ENCODE measurements around the gene GNPAT.

The GNPAT gene

DNA sequence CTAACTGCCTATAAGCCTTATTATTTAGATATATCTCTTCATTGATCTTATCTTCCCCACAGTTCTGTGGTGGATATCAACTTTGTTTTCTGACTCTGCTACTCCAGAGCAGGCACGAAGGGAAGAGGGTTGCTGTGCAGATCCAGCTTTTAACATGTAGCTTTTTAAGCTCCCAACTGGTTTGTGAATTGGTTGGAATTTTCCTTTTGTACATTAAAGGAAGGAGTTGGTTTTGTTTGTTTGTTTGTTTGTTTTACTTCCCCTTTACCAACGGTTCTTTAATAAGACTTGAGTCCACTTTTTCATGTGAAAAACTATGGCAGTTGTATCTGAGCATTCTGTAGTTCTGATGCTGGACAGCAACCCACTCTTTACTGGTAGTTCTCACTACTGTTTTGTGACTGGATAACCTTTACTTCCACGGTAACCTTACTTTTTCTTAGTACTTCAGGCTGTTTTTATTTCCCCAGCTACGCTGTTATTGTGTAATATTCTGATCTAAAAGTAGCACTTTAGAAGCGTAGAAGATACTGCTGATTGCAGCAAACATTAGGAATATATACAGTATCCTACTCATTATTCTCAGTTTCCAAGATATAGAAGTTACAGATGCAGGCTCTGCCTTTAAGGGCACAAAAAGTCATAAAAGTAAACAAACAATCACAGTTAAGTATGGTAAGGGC, 1.6 kb downstream of the GNPAT start:
- DNase-seq (ENCODE audit: low read depth, low spot score), result no peak
- TF ChIP-seq CTCF (IDR thresholded peaks at IDR 0.05; ENCODE audit: low read depth, low read length), result no peak
- in situ Hi-C loops (cut with HindIII; ENCODE audit: low sequenced_read_pairs), result no loop called here
- peak overlapping the region; percentile 93 for H3K4me3 ChIP-seq (ENCODE audit: low read depth, low read length)

DNA sequence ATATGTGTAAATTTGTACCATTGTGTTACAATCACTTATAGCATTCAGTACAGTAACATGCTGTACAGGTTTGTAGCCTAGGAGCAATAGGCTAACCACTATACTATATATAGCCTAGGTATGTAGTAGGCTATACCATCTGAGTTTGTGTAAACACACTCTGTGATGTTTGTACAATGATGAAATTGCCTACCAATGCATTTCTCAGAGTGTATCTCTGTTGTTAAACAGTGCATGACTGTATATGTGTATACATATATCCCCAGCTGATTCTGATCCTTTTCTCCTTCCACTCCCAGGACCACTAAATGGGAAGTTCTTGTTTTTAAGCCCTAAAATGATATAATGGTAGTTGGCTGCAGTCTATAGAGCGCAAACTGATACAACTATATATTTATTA, 7.8 kb downstream of the GNPAT start:
- in situ Hi-C loops (cut with HindIII; ENCODE audit: low sequenced_read_pairs), result no loop called here
- no peak for DNase-seq (ENCODE audit: low read depth, low spot score)
- no peak overlapping the region for H3K4me3 ChIP-seq (ENCODE audit: low read depth, low read length)
- TF ChIP-seq CTCF (IDR thresholded peaks at IDR 0.05; ENCODE audit: low read depth, low read length), result no peak

- no peak for TF ChIP-seq CTCF (IDR thresholded peaks at IDR 0.05; ENCODE audit: low read depth, low read length)
- in situ Hi-C loops (cut with HindIII; ENCODE audit: low sequenced_read_pairs), result no loop called here
- DNase-seq (ENCODE audit: low read depth, low spot score), result no peak
- no peak overlapping the region for H3K4me3 ChIP-seq (ENCODE audit: low read depth, low read length)
These were observed 11.3 kb downstream of the GNPAT start for GRCh38 chr1:231252336-231252735.

- TF ChIP-seq CTCF (IDR thresholded peaks at IDR 0.05; ENCODE audit: low read depth, low read length), result no peak
- in situ Hi-C loops (cut with HindIII; ENCODE audit: low sequenced_read_pairs), result no loop called here
- H3K4me3 ChIP-seq (ENCODE audit: low read depth, low read length), result no peak overlapping the region
- no peak for DNase-seq (ENCODE audit: low read depth, low spot score)
These were observed 19.3 kb downstream of the GNPAT start for GRCh38 chr1:231260351-231260750.

GRCh38 chr1:231264642-231265041, 23.6 kb downstream of the GNPAT start:
- no peak overlapping the region for H3K4me3 ChIP-seq (ENCODE audit: low read depth, low read length)
- DNase-seq (ENCODE audit: low read depth, low spot score), result no peak
- no peak for TF ChIP-seq CTCF (IDR thresholded peaks at IDR 0.05; ENCODE audit: low read depth, low read length)
- in situ Hi-C loops (cut with HindIII; ENCODE audit: low sequenced_read_pairs), result no loop called here

DNA sequence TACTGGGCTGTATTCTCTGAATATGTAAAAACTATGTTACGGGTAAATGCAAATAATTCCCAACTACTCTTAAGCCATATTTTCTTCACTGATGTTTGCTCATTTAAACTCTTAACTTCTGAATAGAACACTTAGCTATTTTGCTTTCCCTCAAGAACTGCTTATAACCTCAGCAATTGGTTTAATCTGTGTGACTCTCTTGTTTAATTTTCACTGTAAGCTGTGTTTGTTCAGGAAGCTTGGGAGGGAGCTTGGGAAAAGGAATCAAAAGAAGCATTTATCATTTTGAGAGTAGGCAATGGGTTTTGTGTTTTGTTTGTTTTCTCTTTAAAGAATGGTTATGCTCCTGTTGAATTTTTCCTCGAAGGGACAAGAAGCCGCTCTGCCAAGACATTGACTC, 24.4 kb downstream of the GNPAT start:
- no peak for TF ChIP-seq CTCF (IDR thresholded peaks at IDR 0.05; ENCODE audit: low read depth, low read length)
- in situ Hi-C loops (cut with HindIII; ENCODE audit: low sequenced_read_pairs), result no loop called here
- no peak for DNase-seq (ENCODE audit: low read depth, low spot score)
- no peak overlapping the region for H3K4me3 ChIP-seq (ENCODE audit: low read depth, low read length)

Data from astrocyte of the spinal cord (primary cell).